Retinal pigment epithelial cell (primary cell): ENCODE data around the gene ACOX3.

Source experiments
- DNase-seq: peaks from one replicate; pipeline ENCODE4 v3.0.0-alpha.2; 2010; ENCODE audit warnings: low read depth
- H3K4me3 ChIP-seq: 2 replicates; pipeline ENCODE4 v1.5.1; 2011; ENCODE audit warnings: mild to moderate bottlenecking, low read length, control low read depth, moderate library complexity
- CTCF ChIP-seq: conservative IDR thresholded peaks from 2 replicates; pipeline ENCODE4 v1.5.1; 2011; ENCODE audit warnings: low read depth, low read length, control low read depth, inconsistent platforms

Gene ACOX3

GRCh38 chr4:8325291-8325973 is 115.1 kb downstream of the ACOX3 start:
- H3K4me3 ChIP-seq: no peak overlapping the region
- TF ChIP-seq CTCF: no peak
- DNase-seq: no peak

- DNase-seq: no peak
- H3K4me3 ChIP-seq: no peak overlapping the region
Measured at GRCh38 chr4:8324640-8325239, 115.8 kb downstream of the ACOX3 start.

GRCh38 chr4:8323947-8324555 is 116.5 kb downstream of the ACOX3 start:
- H3K4me3 ChIP-seq: no peak overlapping the region
- DNase-seq: no peak
- no peak for TF ChIP-seq CTCF

More at GRCh38 chr4:8324640-8325239, 115.8 kb downstream of the ACOX3 start:
- TF ChIP-seq CTCF: no peak

- no peak for DNase-seq
- TF ChIP-seq CTCF: no peak
- no peak overlapping the region for H3K4me3 ChIP-seq
Measured at GRCh38 chr4:8322794-8323704, 117.5 kb downstream of the ACOX3 start.

- TF ChIP-seq CTCF: no peak
- no peak overlapping the region for H3K4me3 ChIP-seq
- no peak for DNase-seq
Measured at GRCh38 chr4:8321771-8322170, 118.8 kb downstream of the ACOX3 start.

DNA sequence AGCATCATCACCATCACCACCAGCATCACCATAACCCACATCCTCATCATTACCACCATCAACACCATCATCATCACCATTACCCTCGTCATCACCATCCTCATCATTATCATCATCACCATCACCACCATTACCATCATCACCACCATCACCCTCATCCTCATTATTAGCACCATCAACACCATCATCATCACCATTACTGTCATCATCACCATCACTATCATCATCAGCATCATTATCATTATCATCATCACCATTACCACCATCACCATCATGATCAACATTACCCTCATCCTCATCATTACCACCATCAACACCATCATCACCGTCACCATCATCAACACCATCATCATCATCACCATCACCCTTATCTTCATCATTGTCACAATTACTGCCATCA is 119.3 kb downstream of the ACOX3 start:
- no peak overlapping the region for H3K4me3 ChIP-seq
- no peak for DNase-seq
- TF ChIP-seq CTCF: no peak
